Mesenchymal stem cell (in vitro differentiated cells and primary cell): ENCODE measurements around the gene VCX. TPM values are rescaled to one million over a fixed set of nuclear protein-coding genes. Genes with fewer than 3 reads are reported as not detected.
"Not testable (repeated sequence)": the region's sequence is repeated elsewhere in the genome, so short reads cannot be mapped to it uniquely, and the experiment has no call there.

Experiments used
- DNase-seq: peaks from one replicate; pipeline ENCODE4 v3.0.0-alpha.2; 2013
- H2AFZ ChIP-seq: one replicate; pipeline ENCODE4 v1.6.1; 2013; ENCODE audit warnings: low read depth, mild to moderate bottlenecking, control low read depth, inconsistent platforms, low read length, moderate library complexity
- H2AK5ac ChIP-seq: 2 replicates; pipeline ENCODE4 v1.6.1; 2013; ENCODE audit warnings: low read length, moderate library complexity, mild to moderate bottlenecking, inconsistent platforms; ENCODE audit not compliant: severe bottlenecking
- H2BK120ac ChIP-seq: one replicate; pipeline ENCODE4 v1.6.1; 2013; ENCODE audit warnings: low read depth, mild to moderate bottlenecking, inconsistent platforms, low read length, moderate library complexity
- H2BK12ac ChIP-seq, 2 experiments: one replicate each; pipeline ENCODE4 v1.6.1; 2013; ENCODE audit warnings: inconsistent platforms in 2 of 2, low read length in 2 of 2, mild to moderate bottlenecking in 2 of 2, moderate library complexity in 2 of 2, control low read depth in 1 of 2
- H2BK15ac ChIP-seq: one replicate; pipeline ENCODE4 v1.6.1; 2013; ENCODE audit warnings: mild to moderate bottlenecking, low read depth, inconsistent platforms; ENCODE audit not compliant: poor library complexity, severe bottlenecking
- H2BK5ac ChIP-seq: 2 replicates; pipeline ENCODE4 v1.6.1; 2013; ENCODE audit warnings: low read depth, mild to moderate bottlenecking, low read length, control low read depth, inconsistent platforms; ENCODE audit not compliant: poor library complexity, severe bottlenecking
- H3K14ac ChIP-seq, 2 experiments: one replicate each; pipeline ENCODE4 v1.6.1; 2013; ENCODE audit warnings: inconsistent platforms in 2 of 2, low read length in 2 of 2, control low read depth in 1 of 2, mild to moderate bottlenecking in 1 of 2, moderate library complexity in 1 of 2
- H3K18ac ChIP-seq, 2 experiments: one replicate each; pipeline ENCODE4 v1.6.1; 2013; ENCODE audit warnings: inconsistent platforms in 2 of 2, low read length in 2 of 2, control low read depth in 1 of 2, low read depth in 1 of 2, mild to moderate bottlenecking in 1 of 2
- H3K23ac ChIP-seq, 2 experiments: one replicate each; pipeline ENCODE4 v1.6.1; 2013; ENCODE audit warnings: inconsistent platforms in 2 of 2, low read length in 2 of 2, mild to moderate bottlenecking in 2 of 2, moderate library complexity in 2 of 2, control low read depth in 1 of 2
- H3K27ac ChIP-seq: 2 replicates; pipeline ENCODE4 v1.5.1; 2013; ENCODE audit warnings: mild to moderate bottlenecking, moderate library complexity, low read length, control low read depth, inconsistent platforms; ENCODE audit not compliant: poor library complexity, severe bottlenecking
- H3K27me3 ChIP-seq, 2 experiments: 2 replicates each; pipeline versions ENCODE4 v1.6.1 to v1.7.0; 2013; ENCODE audit warnings: low read length in 2 of 2, mild to moderate bottlenecking in 2 of 2, moderate library complexity in 2 of 2, control low read depth in 1 of 2, inconsistent platforms in 1 of 2; ENCODE audit not compliant: control insufficient read depth in 1 of 2, insufficient read depth in 1 of 2
- H3K36me3 ChIP-seq, 2 experiments: 2 replicates each; pipeline versions ENCODE4 v1.6.1 to v1.7.0; 2013; ENCODE audit warnings: low read length in 2 of 2, control low read depth in 1 of 2, inconsistent platforms in 1 of 2, low read depth in 1 of 2, mild to moderate bottlenecking in 1 of 2; ENCODE audit not compliant: insufficient read depth in 2 of 2, control insufficient read depth in 1 of 2
- H3K4ac ChIP-seq, 2 experiments: one replicate each; pipeline ENCODE4 v1.6.1; 2013; ENCODE audit warnings: inconsistent platforms in 2 of 2, low read length in 2 of 2, mild to moderate bottlenecking in 2 of 2, moderate library complexity in 2 of 2, control low read depth in 1 of 2, low read depth in 1 of 2
- H3K4me1 ChIP-seq: 2 replicates; pipeline ENCODE4 v1.6.1; 2013; ENCODE audit warnings: low read depth, low read length, control low read depth; ENCODE audit not compliant: control insufficient read depth, insufficient read depth
- H3K4me2 ChIP-seq: 2 replicates; pipeline ENCODE4 v1.6.1; 2013; ENCODE audit warnings: low read length, mild to moderate bottlenecking, inconsistent platforms; ENCODE audit not compliant: poor library complexity, severe bottlenecking
- H3K4me3 ChIP-seq, 2 experiments: 2 replicates each; pipeline versions ENCODE4 v1.5.1 to v1.7.0; 2013; ENCODE audit warnings: low read length in 2 of 2, mild to moderate bottlenecking in 2 of 2, control low read depth in 1 of 2, low read depth in 1 of 2; ENCODE audit not compliant: insufficient read depth in 1 of 2
- H3K79me1 ChIP-seq: replicated peaks from 2 replicates; pipeline ENCODE4 v1.6.1; 2013; ENCODE audit warnings: mild to moderate bottlenecking, control low read depth, low read length, inconsistent platforms; ENCODE audit not compliant: poor library complexity, severe bottlenecking
- H3K9ac ChIP-seq: 2 replicates; pipeline ENCODE4 v1.7.0; 2013; ENCODE audit warnings: mild to moderate bottlenecking, low read length, moderate library complexity
- H3K9me3 ChIP-seq: 2 replicates; pipeline ENCODE4 v1.7.0; 2013; ENCODE audit warnings: mild to moderate bottlenecking, low read length; ENCODE audit not compliant: control insufficient read depth
- H4K8ac ChIP-seq: one replicate; pipeline ENCODE4 v1.6.1; 2013; ENCODE audit warnings: inconsistent platforms, mild to moderate bottlenecking, low read length, moderate library complexity
- H4K91ac ChIP-seq: one replicate; pipeline ENCODE4 v1.6.1; 2013; ENCODE audit warnings: mild to moderate bottlenecking, low read length, inconsistent platforms
- WGBS: methylation state at CpG from one replicate; pipeline ENCODE4 v1.1.7; 2013; ENCODE audit warnings: mixed read lengths; 5-methylcytosine and 5-hydroxymethylcytosine counted together
- polyA plus RNA-seq, 2 experiments: library from polyadenylated mRNA; stranded (reverse); fragments of 200-250 nt; gene quantifications; one replicate each; pipeline ENCODE4 v1.2.3, GENCODE V29; 2013

Gene VCX
- polyA plus RNA-seq (2013, experiment 1 of 2), result not detected
- polyA plus RNA-seq (2013, experiment 2 of 2), result not detected

GRCh38 chrX:7842871-7843270, at the start of gene VCX:
TSS of gene VCX (plus strand) at chrX:7843171. CDS start at chrX:7843204, 33 bp downstream.
- H2BK120ac ChIP-seq, H2AFZ ChIP-seq, H3K4me2 ChIP-seq, H2BK12ac ChIP-seq, H3K4me1 ChIP-seq, H3K23ac ChIP-seq, H3K4me3 ChIP-seq, H3K79me1 ChIP-seq, H3K9me3 ChIP-seq, H3K4ac ChIP-seq, H2BK5ac ChIP-seq, H3K36me3 ChIP-seq, H3K18ac ChIP-seq, H2AK5ac ChIP-seq, H4K91ac ChIP-seq, H3K27ac ChIP-seq, H4K8ac ChIP-seq, H3K9ac ChIP-seq, H2BK15ac ChIP-seq, H3K14ac ChIP-seq, DNase-seq, H3K27me3 ChIP-seq: not testable (repeated sequence)
- WGBS, result no CpG with 5 or more reads among the region's 20 CpGs

GRCh38 chrX:7798327-7798726, 44.6 kb upstream of the VCX start:
- H3K4ac ChIP-seq, result no peak overlapping the region
- no peak overlapping the region for H4K91ac ChIP-seq
- no peaks in the 10 kb centered on the region for H3K79me1 ChIP-seq
- H3K9me3 ChIP-seq, result peaks cover 10% of the 10 kb centered on the region
- no CpG with 5 or more reads among the region's 2 CpGs for WGBS
- no peak overlapping the region for H3K27ac ChIP-seq
- no peak overlapping the region for H3K18ac ChIP-seq
- H2BK12ac ChIP-seq, result no peak overlapping the region
- H3K27me3 ChIP-seq, result no peaks in the 10 kb centered on the region
- no peak overlapping the region for H2BK120ac ChIP-seq
- H3K4me2 ChIP-seq, result no peak overlapping the region
- H4K8ac ChIP-seq, result no peak overlapping the region
- no peak overlapping the region for H3K14ac ChIP-seq
- no peak overlapping the region for H2BK15ac ChIP-seq
- no peak for DNase-seq
- H3K4me3 ChIP-seq, result no peak overlapping the region
- no peaks in the 10 kb centered on the region for H3K4me1 ChIP-seq
- no peak overlapping the region for H2BK5ac ChIP-seq
- H3K23ac ChIP-seq, result no peak overlapping the region
- no peak overlapping the region for H2AK5ac ChIP-seq
- no peak overlapping the region for H2AFZ ChIP-seq
- H3K36me3 ChIP-seq, result no peaks in the 10 kb centered on the region
- no peak overlapping the region for H3K9ac ChIP-seq

DNA sequence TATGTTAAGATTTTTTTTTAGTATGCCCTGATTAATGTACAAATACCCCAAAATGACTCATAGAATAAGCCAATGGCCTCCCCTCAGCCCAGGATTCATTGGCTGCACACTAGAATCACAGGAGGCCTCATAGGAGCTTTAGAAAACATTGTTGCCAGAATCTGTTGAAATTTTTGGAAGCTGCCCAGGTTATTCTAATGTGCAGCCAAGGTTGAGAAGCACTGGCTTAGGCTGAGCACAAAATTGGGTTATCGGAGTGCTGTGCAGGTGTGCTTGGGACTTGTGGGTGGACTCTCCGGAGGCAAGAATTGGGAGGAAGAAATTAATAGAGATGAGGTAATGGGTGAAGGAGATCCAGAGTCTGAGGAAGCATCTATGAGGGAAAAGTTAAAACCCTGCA, 41.3 kb upstream of the VCX start:
- no peak overlapping the region for H2BK15ac ChIP-seq
- H3K23ac ChIP-seq, result no peak overlapping the region
- H3K9me3 ChIP-seq, result peaks cover 7% of the 10 kb centered on the region
- H3K27me3 ChIP-seq, result no peaks in the 10 kb centered on the region
- H3K4me3 ChIP-seq, result no peak overlapping the region
- H4K8ac ChIP-seq, result no peak overlapping the region
- 89% methylated on average over 2 of the region's 2 CpGs for WGBS
- no peak overlapping the region for H2BK5ac ChIP-seq
- no peak overlapping the region for H2BK12ac ChIP-seq
- H2AFZ ChIP-seq, result no peak overlapping the region
- H3K14ac ChIP-seq, result no peak overlapping the region
- no peak overlapping the region for H2AK5ac ChIP-seq
- H3K27ac ChIP-seq, result no peak overlapping the region
- no peaks in the 10 kb centered on the region for H3K79me1 ChIP-seq
- no peak overlapping the region for H4K91ac ChIP-seq
- H3K4me2 ChIP-seq, result no peak overlapping the region
- no peak overlapping the region for H3K18ac ChIP-seq
- H3K4ac ChIP-seq, result no peak overlapping the region
- H3K9ac ChIP-seq, result no peak overlapping the region
- no peaks in the 10 kb centered on the region for H3K36me3 ChIP-seq
- H3K4me1 ChIP-seq, result no peaks in the 10 kb centered on the region
- DNase-seq, result no peak
- H2BK120ac ChIP-seq, result no peak overlapping the region

DNA sequence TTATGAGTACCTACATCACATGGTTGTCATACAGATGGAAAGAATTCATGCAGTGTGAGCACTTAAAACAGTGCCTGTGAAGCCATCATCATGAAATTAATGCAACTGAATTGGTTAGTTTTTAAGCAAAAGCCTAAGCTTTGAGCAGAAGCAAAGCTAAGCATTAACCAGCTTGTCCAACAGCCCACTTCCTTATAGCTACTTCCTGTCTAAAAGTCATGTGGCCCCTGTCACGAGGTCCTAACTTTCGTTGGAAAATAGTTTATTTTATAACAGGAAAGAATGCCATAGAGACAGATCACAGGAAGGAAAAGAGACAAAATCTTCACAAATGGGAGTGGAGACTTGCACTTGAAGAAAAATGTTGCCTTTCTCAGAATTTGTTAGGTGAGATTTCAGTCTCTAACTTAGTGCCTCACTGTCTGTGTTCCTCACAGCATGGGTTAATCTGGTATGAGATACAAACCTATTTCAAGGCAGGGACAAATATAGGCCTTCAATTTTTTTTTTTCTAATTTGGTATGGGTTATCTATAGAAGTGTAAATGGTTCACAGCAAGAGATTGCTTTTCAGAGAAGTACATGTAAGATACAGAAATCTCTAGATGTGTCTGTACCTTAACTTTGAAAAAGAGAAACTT, 27.7 kb upstream of the VCX start:
- Histone ChIP-seq H2BK5ac (no peak overlapping the region), H2BK12ac (no peak overlapping the region), H3K27me3 (no peaks in the 10 kb centered on the region), H2BK15ac (no peak overlapping the region), H3K4me2 (no peak overlapping the region), H3K79me1 (no peaks in the 10 kb centered on the region), H3K4me3 (no peak overlapping the region), H3K14ac (no peak overlapping the region), H3K27ac (no peak overlapping the region), H3K9ac (no peak overlapping the region), H3K9me3 (peaks cover 9% of the 10 kb centered on the region), H3K4me1 (no peaks in the 10 kb centered on the region), H2BK120ac (no peak overlapping the region), H3K36me3 (no peaks in the 10 kb centered on the region), H2AK5ac (no peak overlapping the region), H2AFZ (no peak overlapping the region), H3K23ac (no peak overlapping the region), H3K18ac (no peak overlapping the region), H4K8ac (no peak overlapping the region), H4K91ac (no peak overlapping the region), H3K4ac (no peak overlapping the region)
- no peak for DNase-seq
- WGBS, result no CpG with 5 or more reads among the region's 2 CpGs
